SIG-M5 treated with dmso at 0.1 percent for 504 hours (cell line): ENCODE measurements around the gene DCANP1.

Source experiments
- DNase-seq: peaks from one replicate; lab custom pipeline; 2025; ENCODE audit not compliant: unreplicated experiment; lab: John Stamatoyannopoulos, UW

Gene DCANP1

DNA sequence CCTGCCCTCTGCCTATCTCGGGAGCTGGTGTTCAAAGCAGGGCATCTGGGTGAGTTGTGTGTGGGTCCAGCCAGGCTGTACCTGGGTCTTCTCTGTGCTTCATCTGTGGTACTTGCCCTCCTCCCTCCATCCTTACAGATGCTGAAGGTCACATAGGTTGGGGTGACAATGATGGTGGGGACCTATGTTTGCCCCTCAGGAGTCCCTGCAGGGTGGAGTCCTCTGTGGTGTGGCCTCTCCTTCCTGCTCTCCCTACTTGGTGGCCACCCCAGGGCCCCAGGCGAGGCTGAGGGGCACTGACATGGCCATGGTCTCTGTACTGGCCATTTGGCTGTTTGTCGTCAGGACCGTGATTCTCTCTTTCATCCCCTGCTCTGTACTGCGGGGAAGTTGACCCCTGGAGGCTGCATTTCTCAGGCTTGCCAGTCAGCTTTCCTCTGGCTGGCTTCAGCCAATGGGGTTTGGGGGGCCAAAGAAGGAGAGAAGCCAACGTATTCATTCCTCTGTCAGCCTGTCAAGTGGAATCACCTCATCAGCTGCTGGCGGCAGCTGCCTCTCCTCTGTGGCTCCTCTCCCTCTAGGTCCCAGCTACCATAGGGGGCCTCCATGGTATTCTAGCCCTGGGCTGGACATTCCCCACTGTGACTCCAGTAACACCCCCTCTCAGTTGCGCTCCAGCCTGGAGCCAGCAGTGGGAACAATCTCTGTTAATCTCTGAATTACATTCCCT is 4.6 kb downstream of the DCANP1 start:
- no peak for DNase-seq

DNA sequence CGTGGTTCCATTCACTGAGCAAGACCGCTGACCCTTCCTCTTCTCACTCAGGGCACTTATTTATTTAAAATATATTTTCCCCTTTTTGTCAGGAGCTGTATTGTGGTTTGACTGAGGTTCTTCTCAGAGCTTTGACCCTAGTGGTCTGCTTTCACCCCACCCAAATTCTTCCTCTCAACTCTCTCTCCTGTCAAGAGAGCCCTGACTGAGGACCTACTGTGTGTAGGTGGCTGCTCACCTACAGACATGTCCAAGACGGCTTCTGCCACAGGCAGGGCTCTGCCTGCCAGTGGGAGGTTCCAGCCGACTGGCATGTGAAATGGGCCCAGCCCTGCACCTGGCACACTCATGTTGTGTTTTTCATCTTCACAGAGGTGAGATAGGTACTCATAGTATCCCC is 5.2 kb downstream of the DCANP1 start:
- no peak for DNase-seq

DNA sequence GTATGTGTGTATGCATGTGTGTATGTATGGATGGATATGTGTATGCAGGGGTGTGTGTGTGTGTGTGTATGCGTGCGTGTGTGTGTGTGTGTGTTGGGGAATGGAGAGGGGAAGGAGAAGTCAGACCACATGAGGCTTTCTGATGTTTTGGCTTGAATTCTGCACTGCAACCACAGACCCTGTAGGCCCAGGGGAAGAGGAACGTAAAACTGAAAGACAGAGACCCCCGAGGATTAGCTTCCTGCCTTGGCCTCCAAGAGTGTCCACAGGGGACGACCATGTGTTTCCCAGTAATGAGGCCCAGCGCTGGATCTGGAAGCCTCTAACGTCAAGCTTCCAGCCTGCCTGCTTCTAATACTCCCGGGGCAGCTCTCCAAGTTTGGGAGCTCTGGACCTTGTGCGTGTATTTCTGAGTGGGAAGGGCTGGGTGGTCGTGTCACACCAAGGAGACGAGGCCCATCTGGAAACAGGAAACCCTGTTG is 5.8 kb downstream of the DCANP1 start:
- no peak for DNase-seq

DNA sequence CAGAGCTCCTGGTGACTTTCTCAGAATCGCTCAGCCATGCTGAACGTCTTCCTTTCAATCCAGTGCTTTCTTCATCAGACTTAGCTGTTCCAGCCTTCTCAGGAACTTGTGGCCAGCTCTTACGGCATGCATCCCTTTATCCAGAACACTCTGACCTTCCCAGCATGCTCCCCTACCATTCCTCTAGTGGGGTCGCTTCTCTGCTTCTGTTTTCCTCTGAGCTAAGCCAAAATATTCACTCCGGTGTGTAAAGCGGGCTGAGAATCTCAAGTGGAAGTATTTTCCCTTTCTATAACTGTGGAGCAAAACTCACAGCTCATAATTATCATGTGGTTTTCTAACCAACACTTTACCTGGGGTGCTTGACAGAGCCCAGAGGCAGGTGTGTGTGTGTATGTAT is 6.2 kb downstream of the DCANP1 start:
- no peak for DNase-seq

DNA sequence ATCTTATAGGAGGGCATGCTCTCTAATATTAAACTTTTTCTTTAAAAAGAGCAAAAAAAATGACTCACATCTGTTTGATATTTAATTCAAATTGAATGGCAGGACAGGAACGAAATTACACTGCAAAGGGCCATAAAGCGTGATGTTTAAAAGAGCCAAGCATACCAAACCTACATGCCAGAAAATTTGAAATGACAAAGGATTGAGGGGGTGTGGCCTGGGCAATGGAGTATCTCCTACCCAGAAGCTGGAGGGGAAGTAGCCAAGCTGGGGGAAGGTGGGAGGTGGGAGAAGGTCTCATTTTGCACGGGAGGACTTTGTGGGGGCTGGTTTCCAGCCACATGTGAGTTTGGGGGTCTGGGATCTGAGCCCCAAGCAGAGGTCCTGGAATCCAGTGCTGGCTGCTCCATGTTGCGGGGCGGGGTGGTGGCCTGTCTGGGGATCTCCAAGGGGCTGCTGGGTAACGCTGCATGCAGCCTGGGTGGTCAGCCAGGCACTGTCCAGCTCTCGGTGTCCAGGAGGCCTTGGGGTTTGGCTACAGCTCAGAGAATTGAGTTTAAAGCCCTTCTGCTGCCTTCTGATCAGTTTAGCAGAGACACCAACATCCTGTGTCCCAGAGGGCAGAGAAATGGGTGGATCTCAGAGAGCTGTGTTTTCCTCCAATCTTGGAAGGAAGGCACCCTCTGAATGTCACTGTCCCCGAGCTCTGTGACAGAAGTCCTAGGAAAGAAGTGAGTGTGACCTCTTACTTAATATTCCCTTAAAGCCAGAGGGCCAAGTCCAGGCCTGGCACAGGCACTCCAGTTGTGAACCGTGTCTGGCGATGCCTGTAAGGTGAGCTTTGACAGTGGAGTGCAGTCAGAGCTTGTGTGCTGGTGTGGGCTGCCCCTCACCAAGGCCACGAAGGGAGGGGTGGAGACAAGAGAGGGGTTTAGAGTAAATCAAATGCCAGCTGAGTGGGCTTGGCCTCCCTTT is 7.6 kb downstream of the DCANP1 start:
- no peak for DNase-seq

DNA sequence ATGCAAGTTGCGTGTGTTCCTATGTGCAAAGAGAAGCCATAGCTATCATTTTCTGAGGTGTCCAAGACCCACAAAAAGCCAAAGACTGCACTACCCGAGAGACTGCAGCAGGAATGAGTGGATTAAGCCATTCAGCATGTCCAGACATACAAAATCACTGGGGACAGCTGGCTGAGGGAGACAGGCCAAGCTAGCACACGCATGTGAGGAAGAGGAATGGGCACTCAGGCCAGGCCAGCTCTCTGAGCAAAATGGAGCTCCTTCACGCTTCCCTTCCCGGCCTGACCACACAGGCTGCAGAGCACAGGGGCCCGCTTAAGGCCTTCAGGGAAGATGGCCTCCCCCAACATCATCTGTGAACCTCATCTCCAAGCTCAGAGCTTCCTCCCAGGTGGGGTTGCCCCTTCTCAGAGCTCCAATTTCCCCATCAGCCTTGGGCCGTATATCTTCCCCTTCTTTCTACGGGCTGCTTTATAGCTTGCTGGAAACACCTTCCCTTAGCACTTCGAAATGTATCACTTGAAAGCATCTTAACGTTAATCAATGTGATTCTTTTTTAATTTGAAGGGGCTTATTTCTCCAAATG is 8.4 kb downstream of the DCANP1 start:
- DNase-seq = no peak

DNA sequence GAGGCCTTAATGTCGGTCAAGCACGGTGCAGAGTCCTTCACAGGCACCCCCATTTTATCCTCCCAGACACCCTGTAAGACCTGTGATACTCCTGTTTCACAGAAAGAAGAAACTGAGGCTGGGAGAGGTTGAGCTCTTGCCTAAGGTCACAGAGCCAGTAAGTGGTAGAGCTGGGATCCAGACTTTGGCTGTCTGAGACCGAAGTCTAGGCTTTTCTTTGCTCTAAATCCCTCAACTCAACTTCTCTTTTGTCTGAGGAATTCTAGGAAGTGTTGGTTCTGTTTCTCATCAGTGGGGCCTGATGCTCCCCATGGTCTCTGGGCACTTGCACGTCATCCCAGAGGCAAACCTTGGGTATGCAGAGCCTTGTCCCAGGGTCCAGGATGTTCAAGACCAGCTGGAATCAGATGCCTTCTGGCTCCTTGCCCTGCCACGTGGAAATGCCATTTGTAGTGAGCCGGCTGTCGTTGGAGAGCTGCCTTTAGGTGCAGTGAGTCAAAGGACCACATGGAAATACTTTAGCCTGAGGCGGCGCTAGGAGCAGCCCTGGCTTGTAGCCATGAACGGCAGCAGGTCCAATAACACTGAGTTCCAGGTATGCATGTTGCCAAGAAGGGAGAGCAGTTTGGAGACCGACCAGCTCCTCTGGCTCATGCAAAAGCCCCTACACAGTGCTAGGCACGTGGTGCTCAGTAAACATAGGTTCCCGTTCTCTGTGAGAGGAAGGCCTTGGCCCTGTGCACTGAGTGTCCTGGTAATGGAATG is 9.2 kb downstream of the DCANP1 start:
- DNase-seq = no peak

DNA sequence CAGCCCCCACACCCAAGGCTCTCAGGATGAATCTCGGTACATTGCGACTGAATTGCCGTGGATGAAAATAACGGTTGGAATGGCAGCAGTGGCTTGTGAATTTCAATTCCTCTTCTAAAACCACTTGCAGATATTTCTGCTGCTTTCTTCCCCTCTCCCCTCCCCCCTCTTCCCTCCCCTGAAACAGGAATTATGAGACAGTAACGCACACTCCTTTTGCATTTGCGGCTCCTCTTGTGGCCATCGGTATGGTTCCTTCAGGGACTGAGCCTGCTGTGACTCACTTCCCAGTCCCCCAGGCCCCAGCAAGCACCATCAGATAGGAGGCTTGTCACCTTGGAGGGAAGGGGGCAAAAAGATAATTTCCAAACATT is 9.7 kb downstream of the DCANP1 start:
- DNase-seq = peak; percentile 97

DNA sequence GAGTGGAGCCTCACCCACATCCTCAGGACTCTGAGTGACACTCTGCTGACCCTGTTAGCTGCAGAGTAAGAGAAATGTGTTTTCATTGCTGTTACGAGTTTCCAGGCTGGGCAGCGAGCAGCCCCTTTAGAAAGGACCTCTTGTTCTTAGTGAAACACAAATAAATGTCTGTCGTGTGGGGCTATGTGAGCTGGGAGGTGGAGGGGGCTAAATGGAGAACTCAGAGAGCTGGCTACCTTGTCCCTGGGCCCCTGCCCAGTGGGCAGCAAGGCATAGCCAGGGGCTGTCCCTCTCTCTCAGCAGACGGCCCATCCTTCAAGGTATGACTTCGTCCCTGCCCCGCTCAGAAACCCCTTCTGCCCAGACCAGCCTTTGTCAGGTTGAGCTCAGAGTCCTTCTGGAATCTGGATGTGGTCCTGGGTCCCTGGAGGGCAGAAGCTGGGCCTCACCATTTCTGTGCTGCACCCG is 10.2 kb downstream of the DCANP1 start:
- no peak for DNase-seq

DNA sequence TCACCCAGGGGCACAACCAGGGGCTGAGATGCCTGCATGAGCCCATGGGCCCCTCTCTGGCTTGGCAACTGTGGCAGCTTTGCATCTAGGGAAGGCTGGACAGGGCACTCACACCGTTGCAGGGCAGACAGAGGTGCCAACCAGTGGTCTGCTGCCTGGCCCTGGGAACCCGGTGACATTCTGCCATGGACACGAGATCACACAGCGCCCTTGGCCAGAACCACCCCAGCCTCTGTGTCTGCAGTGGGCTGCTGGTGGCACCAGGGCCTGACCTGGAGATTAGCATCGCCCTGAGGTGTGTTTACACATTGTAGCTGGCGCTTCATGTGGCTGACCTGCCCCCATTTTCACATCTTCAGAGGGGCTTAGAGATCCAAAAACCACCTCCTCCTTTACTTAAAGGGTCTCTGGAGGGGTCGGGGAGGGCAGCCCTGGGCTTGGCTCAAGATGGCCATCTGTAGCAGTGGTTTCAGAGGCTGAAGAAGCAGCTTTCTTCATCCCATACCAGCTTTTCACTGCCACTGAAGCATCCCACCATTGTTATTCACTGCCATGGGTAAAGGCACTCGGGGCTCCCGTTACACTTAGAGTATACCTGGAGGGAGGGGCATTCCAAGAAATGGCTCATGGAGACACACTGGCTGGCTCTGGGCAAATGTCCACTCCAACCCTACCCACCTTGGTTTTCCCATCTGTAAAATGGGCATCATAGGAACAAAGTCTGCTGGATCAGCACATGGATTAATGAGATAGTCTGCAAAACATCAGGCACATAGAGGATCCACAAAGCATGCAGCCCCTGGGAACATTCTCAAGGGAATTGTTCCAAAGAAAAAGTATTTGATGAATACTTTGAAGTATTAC is 11.4 kb downstream of the DCANP1 start:
- DNase-seq = no peak

DNA sequence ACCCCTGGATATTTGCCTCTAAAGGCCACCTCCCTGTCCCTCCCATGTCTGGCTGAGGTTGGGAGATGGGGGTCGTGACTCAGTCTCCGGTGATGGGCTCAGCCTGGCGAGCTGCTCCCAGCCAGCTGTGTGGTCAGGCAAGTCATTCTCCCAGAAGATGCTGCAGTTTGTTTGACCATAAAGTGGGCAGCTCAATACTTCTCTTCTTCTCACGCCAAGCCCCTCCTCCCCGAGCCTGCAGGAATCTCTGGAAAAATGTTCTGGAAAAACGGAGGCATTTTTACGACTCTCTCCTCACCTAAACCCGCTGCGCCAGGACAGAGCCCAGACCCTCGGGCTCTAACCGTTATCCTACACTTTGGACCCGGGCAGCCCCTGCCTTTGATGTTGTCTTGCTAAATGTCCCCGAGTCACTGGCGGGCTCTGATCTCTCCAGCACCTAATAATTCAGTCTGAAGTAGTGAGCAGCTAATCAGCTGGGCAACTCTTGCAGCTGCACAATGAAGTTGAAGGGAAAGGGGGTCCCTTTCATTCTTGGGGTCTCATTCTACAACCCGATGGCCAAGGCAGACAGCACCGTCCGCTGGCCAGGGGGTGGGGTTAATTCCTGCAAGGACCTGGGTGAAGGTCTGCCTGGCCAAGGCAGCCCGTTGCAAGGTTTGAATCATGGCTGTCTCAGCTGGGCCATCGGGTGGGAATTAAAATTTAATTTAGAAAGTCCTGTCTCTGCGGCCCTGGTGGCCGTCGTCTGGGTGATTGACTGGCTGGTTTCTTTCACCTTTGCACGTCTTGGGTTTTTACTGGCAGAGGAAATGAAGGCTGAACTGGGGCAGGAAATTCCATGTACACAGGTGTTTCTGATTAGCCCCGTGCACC is 12.3 kb downstream of the DCANP1 start:
- DNase-seq = no peak

DNA sequence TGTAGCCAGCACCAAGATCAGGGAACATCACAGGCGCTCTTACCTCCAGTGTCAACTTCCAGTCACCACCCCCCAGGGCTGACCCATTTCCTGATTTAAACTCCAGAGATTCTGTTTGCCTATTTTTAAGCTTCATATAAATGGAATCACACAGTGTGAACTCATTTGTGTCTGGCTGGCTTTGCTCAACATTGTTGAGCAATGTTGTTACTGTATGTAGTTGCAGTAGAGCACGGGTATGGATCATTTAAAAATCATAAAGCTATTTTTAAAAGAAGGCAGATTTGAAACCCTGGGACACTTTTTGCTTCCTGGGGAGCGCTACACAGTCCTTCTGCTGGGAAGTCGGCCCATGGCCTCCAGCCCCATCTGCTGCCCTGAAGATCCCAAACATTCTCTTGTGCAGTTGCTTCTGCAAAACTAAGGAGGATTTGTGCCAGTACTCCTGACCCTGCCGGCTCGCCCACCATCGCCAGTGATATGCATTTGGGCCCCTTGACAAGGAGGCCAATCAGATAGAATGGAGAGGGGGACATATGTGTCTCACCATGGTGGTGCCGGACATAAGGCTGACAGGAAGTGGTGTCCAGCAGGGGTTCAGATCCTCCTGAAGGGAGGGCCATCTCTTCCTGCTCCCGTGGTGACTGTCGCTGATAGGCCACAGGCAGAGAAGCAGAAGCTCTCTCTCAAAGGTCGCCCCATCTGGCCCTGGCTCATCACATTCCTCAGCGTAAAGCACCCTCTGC is 13.3 kb downstream of the DCANP1 start:
- DNase-seq = peak; percentile 94

DNA sequence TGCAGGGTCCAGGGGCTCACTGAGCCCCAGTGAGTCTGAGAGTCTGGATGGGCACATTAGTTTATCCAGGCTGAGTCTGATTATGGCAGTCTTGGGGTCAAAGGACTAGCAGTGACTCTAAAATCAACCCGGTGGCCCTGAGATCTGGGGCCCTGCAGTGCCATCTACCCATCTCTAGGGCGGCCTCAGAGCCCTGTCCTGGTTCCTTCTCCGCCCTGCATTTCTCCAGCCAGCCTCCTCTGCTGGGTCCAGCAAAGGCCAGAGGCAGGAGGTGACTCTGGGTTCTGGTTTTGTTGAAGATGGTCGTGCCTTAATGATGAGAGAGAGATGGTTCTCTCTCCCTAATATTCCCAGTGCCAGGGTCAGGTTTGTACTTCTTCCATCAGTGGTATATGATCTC is 15.0 kb downstream of the DCANP1 start:
- no peak for DNase-seq

DNA sequence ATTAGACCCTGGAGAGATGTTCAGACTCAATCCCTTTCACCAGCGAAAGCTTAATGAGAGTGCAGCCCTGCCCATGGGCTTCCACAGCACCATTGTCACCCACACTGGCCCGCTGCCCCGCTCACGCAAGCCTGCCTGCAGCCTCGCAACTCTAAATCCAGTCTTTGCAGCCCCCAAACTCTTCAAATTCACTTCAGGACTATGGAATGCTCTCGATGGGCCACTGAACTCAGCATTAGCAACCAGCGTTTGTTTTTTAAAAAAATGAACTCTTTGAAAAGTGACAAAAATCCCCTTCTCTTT is 17.1 kb downstream of the DCANP1 start:
- DNase-seq = no peak

DNA sequence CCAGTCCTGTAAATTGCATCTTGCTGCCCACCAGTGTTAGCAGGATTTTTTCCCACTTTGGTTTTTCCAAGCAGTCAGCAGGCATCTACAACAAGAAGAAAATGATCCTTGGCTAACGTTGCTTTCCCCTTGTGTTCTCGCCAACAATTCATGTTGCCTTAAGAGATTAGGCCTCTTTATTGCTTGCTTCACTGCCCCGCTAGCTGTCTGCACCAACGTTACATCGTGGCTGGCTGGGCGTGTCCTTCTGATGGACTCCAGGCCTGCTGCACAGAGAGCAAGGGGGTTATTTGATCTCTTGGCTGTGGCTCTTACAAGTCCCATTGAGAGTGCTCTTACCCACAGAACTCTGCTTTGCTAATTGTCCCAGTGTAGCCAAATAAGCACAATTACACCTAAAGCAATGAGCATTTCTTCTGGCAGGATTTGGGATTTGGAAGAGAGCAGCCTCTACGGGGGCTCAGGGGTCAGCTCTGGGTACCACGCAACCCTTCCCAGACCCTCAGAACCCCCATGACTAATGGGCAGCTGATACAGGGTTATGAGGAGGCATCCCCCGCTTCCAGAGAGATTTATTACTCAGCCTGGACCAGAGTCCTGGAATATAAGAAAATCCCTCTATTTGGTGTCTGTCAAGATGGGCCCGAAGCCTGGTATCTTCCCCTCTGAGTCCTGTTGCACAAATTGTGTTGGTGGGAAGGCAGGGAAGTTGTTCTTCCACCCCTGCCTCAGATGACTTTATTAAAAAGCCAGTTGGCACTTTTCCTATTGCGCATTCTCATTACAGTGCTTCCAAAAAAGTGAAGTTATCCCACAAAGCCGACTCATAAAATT is 17.6 kb downstream of the DCANP1 start:
- DNase-seq = no peak

DNA sequence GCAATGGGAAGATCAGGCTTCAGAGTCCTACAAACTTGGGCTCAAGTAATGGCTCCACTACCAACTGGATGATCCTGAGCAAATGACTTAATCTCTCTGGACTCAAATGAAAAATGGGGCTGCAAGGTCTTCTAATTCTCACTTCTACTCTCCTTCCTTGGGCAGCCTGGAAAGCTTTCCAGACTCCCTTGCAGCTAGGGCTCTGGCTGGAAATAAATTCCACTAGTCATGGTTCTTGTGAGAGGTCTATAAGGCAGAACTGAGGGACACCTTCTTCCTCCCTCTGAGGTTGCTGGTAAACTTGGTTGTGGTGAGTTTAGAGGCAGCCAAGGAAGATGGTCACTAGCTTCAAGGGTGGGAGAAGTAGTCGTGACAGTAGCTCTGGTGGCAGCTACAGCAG is 18.6 kb downstream of the DCANP1 start:
- no peak for DNase-seq
